Chondrocyte (in vitro differentiated cells): ENCODE measurements around the gene GCNT2. TPM values are rescaled to one million over a fixed set of nuclear protein-coding genes. Genes with fewer than 3 reads are reported as not detected.
"Not testable (repeated sequence)": the region's sequence is repeated elsewhere in the genome, so short reads cannot be mapped to it uniquely, and the experiment has no call there.

Source experiments
- DNase-seq: peaks from one replicate; pipeline ENCODE4 v3.0.0; 2021; ENCODE audit warnings: mixed read lengths, low spot score
- H3K27ac Mint-ChIP-seq: one replicate; pipeline ENCODE4 v1.8.0; 2021; ENCODE audit warnings: mild to moderate bottlenecking, moderate library complexity, mixed read lengths; ENCODE audit not compliant: unreplicated experiment
- H3K27me3 Mint-ChIP-seq: 2 replicates; pipeline ENCODE4 v1.8.0; 2021; ENCODE audit warnings: low read depth, mixed read lengths
- H3K36me3 Mint-ChIP-seq: 2 replicates; pipeline ENCODE4 v1.8.0; 2021; ENCODE audit warnings: low read depth, mixed read lengths
- H3K4me1 Mint-ChIP-seq: 2 replicates; pipeline ENCODE4 v1.8.0; 2021; ENCODE audit warnings: low read depth, mild to moderate bottlenecking, mixed read lengths
- H3K4me3 Mint-ChIP-seq: one replicate; pipeline ENCODE4 v1.8.0; 2021; ENCODE audit warnings: mild to moderate bottlenecking, moderate library complexity, mixed read lengths; ENCODE audit not compliant: unreplicated experiment
- H3K9me3 Mint-ChIP-seq: 2 replicates; pipeline ENCODE4 v1.8.0; 2021; ENCODE audit warnings: low read depth, mixed read lengths
- CTCF ChIP-seq: fragments of 200-600 bp; sonication (generic); IDR thresholded peaks from 2 replicates; pipeline ENCODE4 v1.5.0; 2021; ENCODE audit warnings: antibody characterized with exemption, mild to moderate bottlenecking, moderate library complexity
- total RNA-seq: library from RNA; stranded (reverse); gene quantifications from 3 replicates; pipeline ENCODE4 v1.2.1, GENCODE V29; 2021

GCNT2 gene
- total RNA-seq, 1 donor from 2014 or later = 0.67 TPM

- no peaks in the 10 kb centered on the region for H3K4me1 Mint-ChIP-seq
- H3K9me3 Mint-ChIP-seq = no peaks in the 10 kb centered on the region
- H3K27me3 Mint-ChIP-seq = peaks cover 35% of the 10 kb centered on the region
- no peak overlapping the region for H3K27ac Mint-ChIP-seq
- no peaks in the 10 kb centered on the region for H3K36me3 Mint-ChIP-seq
- no peak for DNase-seq
- no peak overlapping the region for H3K4me3 Mint-ChIP-seq
- TF ChIP-seq CTCF = no peak
Observed at GRCh38 chr6:10569392-10570127, 48.4 kb downstream of the GCNT2 start.

GRCh38 chr6:10575519-10575918 lies 54.4 kb downstream of the GCNT2 start:
- not testable (repeated sequence) for H3K9me3 Mint-ChIP-seq

GRCh38 chr6:10576226-10576625 lies 55.1 kb downstream of the GCNT2 start:
- Mint-ChIP-seq H3K4me1 (no peaks in the 10 kb centered on the region), H3K27me3 (peaks cover 24% of the 10 kb centered on the region), H3K27ac (no peak overlapping the region), H3K36me3 (no peaks in the 10 kb centered on the region), H3K9me3 (no peaks in the 10 kb centered on the region), H3K4me3 (no peak overlapping the region)
- TF ChIP-seq CTCF = no peak
- no peak for DNase-seq

More at GRCh38 chr6:10575519-10575918, 54.4 kb downstream of the GCNT2 start:
- H3K27me3 Mint-ChIP-seq = peaks cover 24% of the 10 kb centered on the region
- not testable (repeated sequence) for DNase-seq, H3K27ac Mint-ChIP-seq, H3K4me3 Mint-ChIP-seq, H3K4me1 Mint-ChIP-seq, H3K36me3 Mint-ChIP-seq

GRCh38 chr6:10577112-10577511 lies 56.0 kb downstream of the GCNT2 start:
- peaks cover 28% of the 10 kb centered on the region for H3K27me3 Mint-ChIP-seq
- H3K4me3 Mint-ChIP-seq = no peak overlapping the region
- no peak for DNase-seq
- TF ChIP-seq CTCF = no peak
- no peaks in the 10 kb centered on the region for H3K4me1 Mint-ChIP-seq
- H3K27ac Mint-ChIP-seq = no peak overlapping the region
- no peaks in the 10 kb centered on the region for H3K36me3 Mint-ChIP-seq
- H3K9me3 Mint-ChIP-seq = no peaks in the 10 kb centered on the region

GRCh38 chr6:10578723-10579122 lies 57.6 kb downstream of the GCNT2 start:
- Mint-ChIP-seq H3K9me3 (no peaks in the 10 kb centered on the region), H3K27ac (no peak overlapping the region), H3K4me1 (no peaks in the 10 kb centered on the region), H3K36me3 (no peaks in the 10 kb centered on the region), H3K27me3 (peaks cover 28% of the 10 kb centered on the region), H3K4me3 (no peak overlapping the region)
- no peak for TF ChIP-seq CTCF
- DNase-seq = no peak

GRCh38 chr6:10579803-10580202 lies 58.7 kb downstream of the GCNT2 start:
- Mint-ChIP-seq H3K27ac (no peak overlapping the region), H3K4me1 (no peaks in the 10 kb centered on the region), H3K36me3 (no peaks in the 10 kb centered on the region), H3K27me3 (peaks cover 27% of the 10 kb centered on the region), H3K9me3 (no peaks in the 10 kb centered on the region), H3K4me3 (no peak overlapping the region)
- no peak for TF ChIP-seq CTCF
- DNase-seq = no peak
